Smooth muscle cell (in vitro differentiated cells): ENCODE data around the gene COL4A2. TPM values are rescaled to one million over a fixed set of nuclear protein-coding genes. Genes with fewer than 3 reads are reported as not detected.

Experiments
- DNase-seq: peaks from one replicate; lab custom pipeline; 2025; ENCODE audit not compliant: unreplicated experiment; lab: John Stamatoyannopoulos, UW
- H2AFZ ChIP-seq: fragments of 200-600 bp; sonication (generic); 2 replicates; pipeline ENCODE4 v1.6.0; 2016; ENCODE audit warnings: antibody characterized with exemption, low read depth, mild to moderate bottlenecking
- H3F3A ChIP-seq: fragments of 200-600 bp; sonication (generic); 2 replicates; pipeline ENCODE4 v1.6.0; 2017; ENCODE audit warnings: antibody characterized with exemption, low read depth
- H3K27ac ChIP-seq: fragments of 200-600 bp; sonication (generic); 2 replicates; pipeline ENCODE4 v1.5.1; 2016; ENCODE audit warnings: low read depth, mild to moderate bottlenecking
- H3K27me3 ChIP-seq: fragments of 200-600 bp; sonication (generic); 2 replicates; pipeline ENCODE4 v1.6.1; 2016; ENCODE audit warnings: low read depth, mild to moderate bottlenecking
- H3K36me3 ChIP-seq: fragments of 200-600 bp; sonication (generic); 2 replicates; pipeline ENCODE4 v1.5.1; 2016; ENCODE audit warnings: low read depth
- H3K4me1 ChIP-seq: fragments of 200-600 bp; sonication (generic); 2 replicates; pipeline ENCODE4 v1.5.1; 2016; ENCODE audit warnings: low read depth
- H3K4me2 ChIP-seq: fragments of 200-600 bp; sonication (generic); 2 replicates; pipeline ENCODE4 v1.6.0; 2016; ENCODE audit warnings: mild to moderate bottlenecking
- H3K4me3 ChIP-seq: fragments of 200-600 bp; sonication (generic); 2 replicates; pipeline ENCODE4 v1.5.1; 2016; ENCODE audit warnings: mild to moderate bottlenecking
- H3K79me2 ChIP-seq: fragments of 200-600 bp; sonication (generic); 2 replicates; pipeline ENCODE4 v1.6.0; 2016; ENCODE audit warnings: low read depth, mild to moderate bottlenecking
- H3K9ac ChIP-seq: fragments of 200-600 bp; sonication (generic); 2 replicates; pipeline ENCODE4 v1.6.0; 2016; ENCODE audit warnings: low read depth
- H3K9me3 ChIP-seq: fragments of 200-600 bp; sonication (generic); replicated peaks from 2 replicates; pipeline ENCODE4 v1.5.1; 2016; ENCODE audit warnings: low read depth
- H4K20me1 ChIP-seq: fragments of 200-600 bp; sonication (generic); 2 replicates; pipeline ENCODE4 v1.6.0; 2016; ENCODE audit warnings: low read depth
- WGBS: methylation state at CpG from one replicate; pipeline ENCODE4 v1.1.7; 2016; ENCODE audit warnings: low lambda C conversion rate; 5-methylcytosine and 5-hydroxymethylcytosine counted together
- polyA plus RNA-seq: library from polyadenylated mRNA; unstranded; fragments of >200 nt; fragmentation: Nextera tagmentation; extraction: Ambion mirVana; gene quantifications from 2 replicates; pipeline ENCODE4 v1.2.1, GENCODE V29; 2016
- total RNA-seq: library from RNA; depleted of rRNA; stranded (reverse); fragments of >200 nt; gene quantifications from 2 replicates; pipeline ENCODE4 v1.2.3, GENCODE V29; 2014
- TF ChIP-seq, protein P1 (sequence below): fragments of 200-600 bp; sonication (generic); IDR thresholded peaks from 2 replicates; pipeline ENCODE4 v1.5.1; 2017; ENCODE audit warnings: borderline replicate concordance, mild to moderate bottlenecking, antibody characterized with exemption; ENCODE audit not compliant: insufficient read depth, poor library complexity, severe bottlenecking

COL4A2 gene
- total and polyA plus RNA-seq, 2 experiments from 2014 or later = 1,456 to 2,786 TPM

DNA sequence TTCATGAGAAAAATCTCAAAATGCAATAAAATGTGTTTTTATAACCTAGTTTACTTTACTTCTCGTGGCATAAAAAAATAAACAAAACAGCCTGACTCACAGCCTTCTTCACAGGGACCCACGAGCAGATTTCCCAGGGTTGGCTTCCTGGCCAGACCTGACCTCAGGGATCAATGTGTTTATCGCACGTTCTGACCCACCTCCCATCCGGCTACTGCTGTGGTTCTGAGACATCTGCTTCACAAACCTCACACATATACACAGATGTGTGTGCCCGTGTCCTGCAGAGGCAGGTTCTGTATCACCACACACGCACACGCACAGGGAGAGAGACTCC, 118.3 kb downstream of the COL4A2 start:
- no peak for DNase-seq
- H3K4me1 ChIP-seq = peaks cover 31% of the 10 kb centered on the region
- H2AFZ ChIP-seq = no peak overlapping the region
- peaks cover 47% of the 10 kb centered on the region for H3K79me2 ChIP-seq
- peaks cover 33% of the 10 kb centered on the region for H3K36me3 ChIP-seq
- no peaks in the 10 kb centered on the region for H3K27me3 ChIP-seq
- H3K9ac ChIP-seq = peak overlapping the region; percentile 11
- H3K4me2 ChIP-seq = peak overlapping the region; percentile 11
- H3K27ac ChIP-seq = peak overlapping the region; percentile 92
- 41% methylated on average over 8 of the region's 8 CpGs for WGBS
- peaks cover 67% of the 10 kb centered on the region for H3F3A ChIP-seq
- TF ChIP-seq, protein P1, sequence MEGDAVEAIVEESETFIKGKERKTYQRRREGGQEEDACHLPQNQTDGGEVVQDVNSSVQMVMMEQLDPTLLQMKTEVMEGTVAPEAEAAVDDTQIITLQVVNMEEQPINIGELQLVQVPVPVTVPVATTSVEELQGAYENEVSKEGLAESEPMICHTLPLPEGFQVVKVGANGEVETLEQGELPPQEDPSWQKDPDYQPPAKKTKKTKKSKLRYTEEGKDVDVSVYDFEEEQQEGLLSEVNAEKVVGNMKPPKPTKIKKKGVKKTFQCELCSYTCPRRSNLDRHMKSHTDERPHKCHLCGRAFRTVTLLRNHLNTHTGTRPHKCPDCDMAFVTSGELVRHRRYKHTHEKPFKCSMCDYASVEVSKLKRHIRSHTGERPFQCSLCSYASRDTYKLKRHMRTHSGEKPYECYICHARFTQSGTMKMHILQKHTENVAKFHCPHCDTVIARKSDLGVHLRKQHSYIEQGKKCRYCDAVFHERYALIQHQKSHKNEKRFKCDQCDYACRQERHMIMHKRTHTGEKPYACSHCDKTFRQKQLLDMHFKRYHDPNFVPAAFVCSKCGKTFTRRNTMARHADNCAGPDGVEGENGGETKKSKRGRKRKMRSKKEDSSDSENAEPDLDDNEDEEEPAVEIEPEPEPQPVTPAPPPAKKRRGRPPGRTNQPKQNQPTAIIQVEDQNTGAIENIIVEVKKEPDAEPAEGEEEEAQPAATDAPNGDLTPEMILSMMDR = no peak
- H3K4me3 ChIP-seq = no peak overlapping the region
- H3K9me3 ChIP-seq = no peaks in the 10 kb centered on the region
- H4K20me1 ChIP-seq = peaks cover 5% of the 10 kb centered on the region

DNA sequence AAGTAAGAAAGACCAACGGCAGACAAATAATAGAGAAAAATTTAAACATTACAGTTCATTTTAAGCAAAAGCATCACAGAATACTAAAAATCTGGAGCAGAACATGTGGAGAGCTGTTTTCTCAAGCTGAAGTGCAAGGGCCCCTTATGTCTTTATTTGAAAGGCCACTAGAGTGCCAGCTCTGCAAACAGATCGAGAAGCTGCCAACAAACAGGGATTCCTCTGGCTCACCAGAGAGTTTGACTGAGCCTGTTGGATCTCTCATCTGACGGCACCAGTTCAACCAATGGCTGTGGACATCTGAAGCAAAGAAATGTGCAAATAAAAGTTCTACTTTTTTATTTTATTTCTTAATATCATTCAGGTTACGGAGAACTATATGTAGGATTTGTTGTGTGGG, 119.7 kb downstream of the COL4A2 start:
- no peaks in the 10 kb centered on the region for H3K9me3 ChIP-seq
- H3K79me2 ChIP-seq = peaks cover 47% of the 10 kb centered on the region
- H3K36me3 ChIP-seq = peaks cover 45% of the 10 kb centered on the region
- no peaks in the 10 kb centered on the region for H3K27me3 ChIP-seq
- no peak overlapping the region for H3K4me2 ChIP-seq
- no peak overlapping the region for H3K4me3 ChIP-seq
- H3K4me1 ChIP-seq = peaks cover 22% of the 10 kb centered on the region
- peaks cover 5% of the 10 kb centered on the region for H4K20me1 ChIP-seq
- no peak for DNase-seq
- no peak overlapping the region for H3K9ac ChIP-seq
- WGBS = 81% methylated on average over 4 of the region's 4 CpGs
- TF ChIP-seq, protein P1 = no peak
- peaks cover 67% of the 10 kb centered on the region for H3F3A ChIP-seq
- H2AFZ ChIP-seq = no peak overlapping the region
- peak overlapping the region; percentile 92 for H3K27ac ChIP-seq

DNA sequence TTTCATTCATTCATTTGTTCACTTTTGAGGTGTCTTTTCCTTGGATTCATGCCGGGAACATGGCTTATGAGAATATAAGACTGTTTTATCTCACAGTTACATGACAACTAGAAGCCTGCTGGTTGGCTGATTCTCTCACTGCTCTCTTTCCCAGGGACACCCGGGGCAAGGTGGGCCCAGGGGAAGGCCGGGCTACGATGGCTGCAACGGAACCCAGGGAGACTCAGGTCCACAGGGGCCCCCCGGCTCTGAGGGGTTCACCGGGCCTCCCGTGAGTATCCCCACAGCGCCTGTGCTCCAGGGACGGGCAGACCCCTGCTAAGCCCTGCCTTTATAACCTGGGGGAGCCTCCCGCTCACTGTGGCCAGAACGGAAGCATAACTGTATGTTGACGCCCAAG, 121.2 kb downstream of the COL4A2 start:
- no peaks in the 10 kb centered on the region for H3K27me3 ChIP-seq
- no peak overlapping the region for H3K9ac ChIP-seq
- H3K4me2 ChIP-seq = no peak overlapping the region
- H3K27ac ChIP-seq = peak overlapping the region; percentile 92
- peaks cover 44% of the 10 kb centered on the region for H3K79me2 ChIP-seq
- H4K20me1 ChIP-seq = peaks cover 5% of the 10 kb centered on the region
- TF ChIP-seq, protein P1 = no peak
- peaks cover 49% of the 10 kb centered on the region for H3K36me3 ChIP-seq
- H3K4me1 ChIP-seq = peaks cover 14% of the 10 kb centered on the region
- H3F3A ChIP-seq = peaks cover 78% of the 10 kb centered on the region
- no peak overlapping the region for H2AFZ ChIP-seq
- DNase-seq = no peak
- 98% methylated on average over 13 of the region's 13 CpGs for WGBS
- no peak overlapping the region for H3K4me3 ChIP-seq
- no peaks in the 10 kb centered on the region for H3K9me3 ChIP-seq
